Mucosa of rectum (tissue), 2 donors: Measurements from ENCODE around the gene TRIP4.
A peak's percentile ranks its signal among the peaks of the same experiment; 100 is the strongest.

Experiments
- H3K27ac ChIP-seq, 2 donors: one replicate each; pipeline ENCODE4 v1.7.0; 2013; ENCODE audit warnings: inconsistent platforms in 2 of 2, low read depth in 2 of 2, low read length in 2 of 2
- H3K27me3 ChIP-seq, 2 donors: one replicate each; pipeline ENCODE4 v1.7.0; 2013; ENCODE audit warnings: low read length in 2 of 2; ENCODE audit not compliant: control insufficient read depth in 2 of 2, insufficient read depth in 2 of 2
- H3K36me3 ChIP-seq, 2 donors: one replicate each; pipeline ENCODE4 v1.7.0; 2013; ENCODE audit warnings: low read length in 2 of 2; ENCODE audit not compliant: control insufficient read depth in 2 of 2, insufficient read depth in 2 of 2
- H3K4me1 ChIP-seq, 2 donors: one replicate each; pipeline ENCODE4 v1.7.0; 2013; ENCODE audit warnings: low read length in 2 of 2, mild to moderate bottlenecking in 1 of 2; ENCODE audit not compliant: control insufficient read depth in 2 of 2, insufficient read depth in 2 of 2
- H3K4me3 ChIP-seq, 2 donors: one replicate each; pipeline ENCODE4 v1.7.0; 2013; ENCODE audit warnings: low read length in 2 of 2
- H3K9ac ChIP-seq, 2 donors: one replicate each; pipeline ENCODE4 v1.7.0; 2013; ENCODE audit warnings: low read length in 2 of 2, low read depth in 1 of 2, mild to moderate bottlenecking in 1 of 2
- H3K9me3 ChIP-seq, 2 donors: one replicate each; pipeline ENCODE4 v1.7.0; 2013; ENCODE audit warnings: low read length in 2 of 2; ENCODE audit not compliant: control insufficient read depth in 2 of 2
- donor health status: healthy.
- donor health status: Normal muscosa, but diverticular disease.

Gene TRIP4

GRCh38 chr15:64502551-64502950 lies 114.9 kb downstream of the TRIP4 start:
- H3K9me3 ChIP-seq, result no peaks in the 10 kb centered on the region
- peak overlapping the region; percentile 40 to 56 for H3K27ac ChIP-seq
- H3K4me3 ChIP-seq, result no peak overlapping the region
- no peaks in the 10 kb centered on the region for H3K27me3 ChIP-seq
- peaks cover 15 to 17% of the 10 kb centered on the region in 2 donors for H3K36me3 ChIP-seq
- H3K4me1 ChIP-seq, result peaks cover 21 to 24% of the 10 kb centered on the region in 2 donors
- H3K9ac ChIP-seq, result no peak overlapping the region

GRCh38 chr15:64503197-64503596 lies 115.6 kb downstream of the TRIP4 start:
- Histone ChIP-seq H3K27ac (peak overlapping the region; percentile 40 to 56), H3K36me3 (peaks cover 15 to 17% of the 10 kb centered on the region in 2 donors), H3K27me3 (no peaks in the 10 kb centered on the region), H3K9ac (no peak overlapping the region), H3K4me3 (peak overlapping the region in 1 of 2 donors; percentile 5), H3K4me1 (peaks cover 26 to 27% of the 10 kb centered on the region in 2 donors), H3K9me3 (no peaks in the 10 kb centered on the region)

GRCh38 chr15:64503640-64504039 lies 116.0 kb downstream of the TRIP4 start:
- Histone ChIP-seq H3K4me1 (peaks cover 26 to 30% of the 10 kb centered on the region in 2 donors), H3K9me3 (no peaks in the 10 kb centered on the region), H3K27ac (peak overlapping the region; percentile 40 to 56), H3K9ac (no peak overlapping the region), H3K4me3 (peak overlapping the region in 1 of 2 donors; percentile 5), H3K27me3 (no peaks in the 10 kb centered on the region), H3K36me3 (peaks cover 15 to 17% of the 10 kb centered on the region in 2 donors)
